GM21825 (cell line): Measurements from ENCODE around the gene NCS1.

Source experiments
- ATAC-seq: cut with Tn5 transposase; IDR thresholded peaks from one replicate; pipeline ENCODE4 v1.9.1; 2021; ENCODE audit warnings: mild to moderate bottlenecking, moderate library complexity; ENCODE audit not compliant: unreplicated experiment

Gene NCS1

DNA sequence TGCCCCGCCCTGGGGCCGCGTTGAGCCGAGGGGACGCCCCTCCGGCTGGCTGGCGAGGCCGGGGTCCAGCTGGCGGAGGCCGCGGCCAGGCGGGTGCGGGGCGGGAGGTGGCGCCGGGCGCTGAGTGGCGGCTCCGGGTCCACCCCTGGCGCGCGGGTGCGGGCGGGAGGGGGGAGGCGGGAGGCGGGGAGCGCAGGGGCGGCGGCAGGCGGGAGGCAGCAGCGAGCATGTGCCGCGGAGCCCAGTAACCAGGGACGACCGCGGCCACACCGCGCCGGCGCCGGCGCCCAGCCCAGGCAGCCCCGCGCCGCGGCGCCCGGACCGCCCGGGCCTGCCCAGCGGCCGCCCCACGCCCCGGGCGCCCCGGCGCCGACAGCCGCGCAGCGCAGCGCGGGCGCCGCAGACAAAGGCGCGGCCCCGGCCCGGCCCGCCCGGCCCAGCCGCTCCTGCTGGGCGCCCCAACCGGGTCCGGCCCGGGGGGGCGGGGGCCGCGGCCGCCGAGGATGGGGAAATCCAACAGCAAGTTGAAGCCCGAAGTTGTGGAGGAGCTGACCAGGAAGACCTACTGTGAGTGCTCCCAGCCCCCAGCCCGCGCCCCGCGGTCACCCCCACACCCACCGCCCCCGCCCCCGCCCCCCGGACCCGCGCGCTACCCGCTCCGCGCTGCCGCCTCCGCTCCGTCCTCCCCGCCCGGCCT is at the start of gene NCS1:
NCS1 (plus strand) TSS at position 244 of the 697 bp plus-strand sequence; CDS start at position 504, 260 bp downstream.
- no peak for ATAC-seq

DNA sequence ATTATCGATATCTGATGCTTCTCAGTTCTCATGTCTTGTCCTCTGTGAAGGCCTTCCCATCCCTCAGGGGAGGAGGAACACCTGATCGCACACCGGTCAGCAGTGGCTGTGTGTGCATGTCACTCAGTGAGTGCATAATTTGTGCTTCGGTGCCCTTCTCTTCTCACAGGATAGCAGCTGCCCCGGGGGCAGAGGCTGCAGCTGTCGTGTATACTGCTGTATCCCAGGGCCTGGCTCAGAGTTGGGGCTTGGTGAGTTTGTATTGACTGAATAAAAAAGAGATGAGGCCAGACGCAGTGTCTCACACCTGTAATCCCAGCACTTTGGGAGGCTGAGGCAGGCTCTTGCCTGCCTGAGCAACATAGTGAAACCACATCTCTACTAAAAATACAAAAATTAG is 49.7 kb upstream of the NCS1 start:
- no peak for ATAC-seq

- ATAC-seq = no peak
These were observed 47.9 kb upstream of the NCS1 start for GRCh38 chr9:130124085-130124860.

GRCh38 chr9:130126721-130127433 is 45.3 kb upstream of the NCS1 start:
- no peak for ATAC-seq

- peak; percentile 66 for ATAC-seq
These were observed 44.0 kb upstream of the NCS1 start for GRCh38 chr9:130128251-130128650.

DNA sequence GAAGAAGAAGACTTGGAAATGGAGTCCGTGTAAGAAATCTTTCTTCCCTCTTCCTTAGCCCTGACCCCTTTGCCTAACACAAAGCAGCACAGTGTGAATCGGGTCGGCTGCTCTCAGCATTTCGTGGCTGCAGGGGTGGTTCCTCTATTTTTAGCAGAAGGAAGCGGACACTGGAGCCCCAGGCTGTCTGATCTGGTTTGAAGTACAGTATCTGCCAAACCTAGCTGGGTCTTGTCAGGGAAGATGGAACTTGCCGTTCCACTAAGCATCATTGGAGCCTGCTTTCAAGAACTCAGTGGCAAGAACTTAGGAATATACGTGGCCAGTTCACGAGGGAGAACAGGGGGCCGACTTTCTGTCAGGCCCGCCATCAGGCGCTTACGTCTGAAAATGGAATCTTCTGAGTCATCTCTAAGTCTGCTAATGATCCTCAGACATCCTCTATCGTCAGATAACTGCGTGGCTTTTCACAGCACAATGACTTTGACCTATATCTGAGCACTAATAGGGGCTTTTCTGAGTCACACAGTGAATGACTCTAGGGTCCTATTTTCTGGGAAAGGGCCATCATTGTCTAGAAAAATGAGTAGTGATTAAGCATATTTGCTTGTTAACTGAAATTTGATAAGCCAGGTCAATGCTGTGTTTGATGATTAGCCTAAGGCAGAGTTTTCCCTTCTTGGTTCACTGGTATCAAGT is 43.3 kb upstream of the NCS1 start:
- ATAC-seq = peak; percentile 63

DNA sequence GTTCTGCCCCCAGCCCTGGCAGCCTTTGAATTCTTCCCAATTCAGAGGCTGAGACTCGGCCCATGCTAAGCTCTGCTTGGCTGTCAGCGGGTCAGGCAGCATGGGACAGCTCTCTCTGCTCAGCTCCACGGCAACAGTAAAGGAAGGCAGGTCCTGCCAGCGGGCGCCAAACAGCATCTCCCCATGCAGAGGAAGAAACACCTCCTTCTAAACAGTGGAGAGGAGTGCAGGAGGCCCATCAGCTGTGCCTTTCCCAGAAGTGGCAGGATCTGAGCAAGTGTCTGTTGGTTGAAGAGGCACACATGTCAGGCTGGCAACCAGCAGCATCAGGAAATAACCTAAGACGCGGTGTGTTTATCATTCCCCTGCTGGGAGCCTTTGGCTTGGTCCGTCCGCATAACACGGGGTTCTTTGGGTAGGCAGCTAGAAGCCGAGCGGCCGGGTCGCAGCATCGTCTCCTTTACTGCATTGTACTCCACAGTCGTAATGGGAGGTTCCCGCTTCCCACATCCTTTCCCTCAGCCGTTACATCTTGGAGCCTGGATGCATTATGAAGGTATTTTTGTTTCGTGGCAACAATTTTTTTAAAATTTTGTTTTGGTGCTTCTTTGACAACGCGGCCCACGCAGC is 42.7 kb upstream of the NCS1 start:
- ATAC-seq = no peak

- ATAC-seq = no peak
These were observed 39.5 kb upstream of the NCS1 start for GRCh38 chr9:130132746-130133145.

GRCh38 chr9:130137081-130137640 is 35.0 kb upstream of the NCS1 start:
- ATAC-seq = no peak

GRCh38 chr9:130137641-130138081 is 34.5 kb upstream of the NCS1 start:
- ATAC-seq = no peak

- no peak for ATAC-seq
These were observed 34.0 kb upstream of the NCS1 start for GRCh38 chr9:130138171-130138653.

DNA sequence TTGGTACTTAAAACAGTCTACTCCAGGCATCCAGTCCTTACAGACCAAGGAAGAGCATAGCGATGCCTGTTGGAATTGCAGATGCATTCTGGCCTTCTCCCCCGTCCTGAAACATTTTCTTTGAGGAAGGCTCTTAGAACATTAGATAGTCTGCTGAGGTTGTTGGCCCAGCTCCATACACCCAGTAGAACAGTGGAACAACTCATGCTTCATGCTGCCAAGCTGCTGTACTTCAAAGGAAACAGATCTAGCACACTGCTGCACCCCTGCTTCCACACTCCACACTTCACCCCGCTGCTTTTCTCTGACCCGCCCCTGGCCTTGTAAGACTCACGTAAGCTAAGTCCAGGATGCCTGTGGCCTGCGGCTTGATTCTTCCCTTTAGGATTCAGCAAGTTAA is 33.4 kb upstream of the NCS1 start:
- no peak for ATAC-seq

DNA sequence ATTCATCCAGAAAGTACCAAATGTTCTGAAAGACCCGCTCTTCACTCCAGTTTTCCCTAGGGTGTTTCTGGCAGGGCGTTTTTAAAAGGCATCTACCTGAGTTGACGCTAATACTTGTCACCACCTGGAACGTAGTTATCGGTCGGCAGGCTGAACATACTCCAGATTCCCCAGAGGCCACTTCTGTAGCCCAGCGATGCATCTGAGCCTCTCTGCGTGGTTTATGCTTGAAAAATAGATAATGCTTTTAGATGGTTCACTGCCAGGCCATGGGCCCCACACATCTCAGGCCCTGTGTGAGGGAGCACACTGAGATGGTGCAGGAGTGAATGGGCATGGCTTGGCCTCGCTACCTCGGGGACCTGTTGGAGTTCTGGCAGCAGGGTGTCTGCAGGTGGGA is 33.0 kb upstream of the NCS1 start:
- ATAC-seq = no peak

DNA sequence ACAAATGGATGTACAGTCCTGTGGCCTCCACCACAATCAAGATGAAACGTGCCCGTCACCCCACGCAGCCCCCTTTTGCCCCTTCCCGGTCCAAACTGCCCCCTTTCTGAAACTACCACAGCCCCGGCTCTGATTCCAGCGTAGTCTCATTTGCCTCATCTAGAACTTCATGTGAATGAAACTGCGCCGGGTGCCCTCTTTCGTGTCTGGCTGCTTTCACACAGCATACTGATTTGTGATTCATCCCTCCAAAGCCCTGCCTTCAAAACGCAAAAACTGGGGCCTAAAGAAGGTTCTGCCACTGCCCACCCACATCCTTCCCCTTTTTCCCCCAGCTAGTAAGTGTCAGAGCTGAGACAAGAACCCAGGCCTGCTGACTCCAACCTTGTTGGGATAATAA is 31.5 kb upstream of the NCS1 start:
- ATAC-seq = no peak

GRCh38 chr9:130142056-130142455 is 30.1 kb upstream of the NCS1 start:
- no peak for ATAC-seq

DNA sequence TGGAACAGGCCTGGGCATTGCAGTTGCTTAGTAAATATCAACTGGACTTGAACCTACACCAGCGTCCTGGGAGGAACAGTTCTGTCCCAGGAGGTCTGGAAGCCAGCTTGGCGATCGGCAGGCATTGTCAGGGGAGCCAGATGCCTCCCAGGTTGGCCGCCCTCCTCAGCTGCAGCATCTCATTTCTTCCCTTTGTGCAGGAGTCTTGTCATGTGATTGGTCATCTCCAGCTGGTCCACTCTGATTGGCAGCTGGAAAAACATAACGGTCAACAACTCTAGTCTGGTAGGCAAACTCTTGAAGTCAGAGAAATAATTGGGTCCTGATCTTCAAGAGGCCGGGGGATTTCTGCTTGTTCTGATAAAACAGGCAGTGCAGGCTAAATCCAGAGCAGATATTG is 29.6 kb upstream of the NCS1 start:
- ATAC-seq = no peak

GRCh38 chr9:130143279-130143893 is 28.8 kb upstream of the NCS1 start:
- no peak for ATAC-seq

DNA sequence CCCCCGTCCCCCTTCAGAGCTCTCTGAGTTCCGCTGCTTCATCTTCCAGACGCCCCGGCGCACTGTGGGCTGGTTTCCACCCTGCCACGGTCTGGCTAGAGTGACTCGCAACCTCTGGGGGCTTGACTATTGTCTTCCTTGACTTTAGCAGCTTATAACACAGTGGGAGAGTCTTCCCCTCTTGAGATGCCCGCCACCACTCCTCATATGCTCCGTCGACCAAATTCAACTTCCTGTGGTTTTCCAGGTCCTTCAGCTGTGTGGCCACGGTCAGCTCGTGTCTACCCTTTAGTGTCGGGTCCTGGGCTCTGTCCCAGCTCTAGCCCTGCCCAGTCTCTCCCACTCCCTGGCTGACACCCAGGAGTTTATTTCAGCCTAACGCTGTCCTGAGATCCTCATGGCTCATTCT is 28.2 kb upstream of the NCS1 start:
- no peak for ATAC-seq

DNA sequence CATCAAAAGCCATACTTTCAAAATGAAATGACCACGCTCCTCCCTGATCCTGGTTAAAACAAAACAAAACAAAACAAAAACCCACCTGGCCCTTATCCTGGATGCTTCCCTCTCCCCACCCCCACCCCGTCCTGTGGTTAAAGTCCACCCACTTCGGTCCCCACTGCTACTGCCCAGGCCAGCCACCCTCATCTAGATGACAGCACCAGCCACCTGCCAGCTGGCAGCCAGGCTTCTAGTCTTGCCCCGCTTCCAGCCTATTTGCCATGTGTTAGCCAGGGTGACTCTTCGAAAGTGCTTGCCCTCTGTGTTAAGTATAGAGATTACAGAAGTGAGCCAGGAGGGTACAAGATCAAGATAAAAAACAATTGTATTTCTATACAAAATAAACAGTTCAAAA is 27.5 kb upstream of the NCS1 start:
- no peak for ATAC-seq

DNA sequence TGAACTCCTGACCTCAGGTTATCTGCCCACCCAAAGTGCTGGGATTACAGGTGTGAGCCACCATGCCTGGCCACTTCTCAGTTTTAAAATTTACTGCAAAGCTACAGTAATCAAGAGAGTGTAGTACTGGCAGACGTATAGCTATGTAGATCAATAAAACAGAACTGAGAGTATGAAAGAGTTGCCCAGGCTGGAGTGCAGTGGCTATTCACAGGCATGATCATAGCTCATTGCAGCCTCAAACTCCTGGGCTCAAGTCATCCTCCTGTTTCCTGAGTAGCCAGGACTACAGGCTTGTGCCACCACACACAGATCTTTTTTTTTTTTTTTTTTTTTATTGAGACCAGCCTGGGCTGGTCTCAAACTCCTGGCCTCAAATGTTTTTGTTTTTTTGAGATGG is 26.5 kb upstream of the NCS1 start:
- ATAC-seq = no peak
